GM12874 (cell line): ENCODE results near the gene TMC1.

Source experiments
- TF ChIP-seq, protein P1 (sequence below): IDR thresholded peaks from 2 replicates; pipeline ENCODE4 v1.5.1; 2011; ENCODE audit warnings: low read depth, mild to moderate bottlenecking, control low read depth, low read length, moderate library complexity; ENCODE audit not compliant: insufficient read depth

TMC1 gene

DNA sequence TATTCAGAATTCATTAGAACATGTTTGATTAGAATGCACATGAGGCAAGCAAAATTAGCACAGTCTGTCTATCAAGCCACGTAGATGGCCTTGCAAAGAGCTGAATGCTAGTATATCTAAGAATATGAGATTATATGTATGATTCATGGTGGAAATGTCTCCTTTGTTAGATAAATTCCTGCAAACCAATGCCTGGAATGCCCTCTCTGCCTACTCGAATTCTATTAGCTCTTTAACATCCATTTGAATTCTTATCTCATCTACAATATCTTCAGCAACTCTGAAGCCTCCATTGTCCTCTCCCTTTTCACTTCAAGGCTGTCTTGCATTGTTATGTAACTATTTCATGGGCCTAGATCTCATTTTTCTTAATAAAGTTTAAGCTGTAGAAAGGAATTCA is 205.5 kb downstream of the TMC1 start:
- TF ChIP-seq, protein P1, sequence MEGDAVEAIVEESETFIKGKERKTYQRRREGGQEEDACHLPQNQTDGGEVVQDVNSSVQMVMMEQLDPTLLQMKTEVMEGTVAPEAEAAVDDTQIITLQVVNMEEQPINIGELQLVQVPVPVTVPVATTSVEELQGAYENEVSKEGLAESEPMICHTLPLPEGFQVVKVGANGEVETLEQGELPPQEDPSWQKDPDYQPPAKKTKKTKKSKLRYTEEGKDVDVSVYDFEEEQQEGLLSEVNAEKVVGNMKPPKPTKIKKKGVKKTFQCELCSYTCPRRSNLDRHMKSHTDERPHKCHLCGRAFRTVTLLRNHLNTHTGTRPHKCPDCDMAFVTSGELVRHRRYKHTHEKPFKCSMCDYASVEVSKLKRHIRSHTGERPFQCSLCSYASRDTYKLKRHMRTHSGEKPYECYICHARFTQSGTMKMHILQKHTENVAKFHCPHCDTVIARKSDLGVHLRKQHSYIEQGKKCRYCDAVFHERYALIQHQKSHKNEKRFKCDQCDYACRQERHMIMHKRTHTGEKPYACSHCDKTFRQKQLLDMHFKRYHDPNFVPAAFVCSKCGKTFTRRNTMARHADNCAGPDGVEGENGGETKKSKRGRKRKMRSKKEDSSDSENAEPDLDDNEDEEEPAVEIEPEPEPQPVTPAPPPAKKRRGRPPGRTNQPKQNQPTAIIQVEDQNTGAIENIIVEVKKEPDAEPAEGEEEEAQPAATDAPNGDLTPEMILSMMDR = no peak

DNA sequence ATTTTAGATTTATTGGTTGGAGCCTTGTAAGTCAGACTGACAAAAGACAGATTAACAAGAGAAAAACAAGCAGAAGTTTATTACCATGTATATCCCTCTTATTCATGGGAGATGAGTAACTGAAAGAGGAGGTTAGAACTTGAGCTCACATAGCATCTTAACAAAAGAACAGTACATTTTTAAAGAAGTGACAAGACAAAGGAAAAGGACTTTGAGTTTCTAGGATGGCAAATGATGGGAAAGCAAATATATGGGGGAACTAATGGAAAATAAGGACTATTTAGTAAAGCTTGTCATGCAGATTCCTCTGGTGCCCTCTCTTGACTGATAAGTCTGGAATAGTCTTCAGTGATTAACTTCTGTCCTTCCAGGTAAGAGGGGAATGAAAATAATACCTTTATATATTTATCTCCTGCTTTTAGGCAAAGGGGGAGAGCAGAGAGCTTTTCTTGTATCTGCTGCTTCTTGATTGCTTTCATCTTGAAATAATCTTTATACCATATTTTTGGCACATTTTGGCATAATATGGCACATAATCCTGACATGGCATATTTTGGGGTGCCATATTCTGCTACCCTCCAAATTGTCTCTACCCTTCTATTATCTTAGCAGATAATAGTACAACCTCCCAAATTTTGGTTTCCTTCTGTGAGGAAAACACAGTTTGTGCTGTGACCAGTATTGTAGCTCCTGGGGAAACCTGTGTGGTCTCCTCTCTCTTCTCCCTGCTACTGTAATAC is 206.8 kb downstream of the TMC1 start:
- TF ChIP-seq, protein P1 = no peak

DNA sequence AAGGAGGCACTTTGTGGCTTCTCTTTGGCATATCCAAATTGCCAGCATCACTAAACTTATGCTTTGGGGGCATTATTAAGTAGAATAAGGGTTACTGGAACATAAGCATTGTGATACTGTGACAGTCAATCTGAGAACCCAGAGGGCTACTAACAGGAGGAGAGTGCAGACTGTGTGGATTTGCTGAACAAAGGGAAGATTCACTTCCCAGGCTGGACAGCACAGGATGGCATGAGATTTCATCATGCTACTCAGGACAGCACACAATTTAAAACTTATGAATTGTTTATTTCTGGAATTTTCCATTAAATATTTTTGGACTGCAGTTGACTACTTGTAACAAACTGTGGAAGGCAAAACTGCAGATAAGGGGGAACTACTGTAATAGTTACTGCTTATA is 212.5 kb downstream of the TMC1 start:
- TF ChIP-seq, protein P1 = no peak

DNA sequence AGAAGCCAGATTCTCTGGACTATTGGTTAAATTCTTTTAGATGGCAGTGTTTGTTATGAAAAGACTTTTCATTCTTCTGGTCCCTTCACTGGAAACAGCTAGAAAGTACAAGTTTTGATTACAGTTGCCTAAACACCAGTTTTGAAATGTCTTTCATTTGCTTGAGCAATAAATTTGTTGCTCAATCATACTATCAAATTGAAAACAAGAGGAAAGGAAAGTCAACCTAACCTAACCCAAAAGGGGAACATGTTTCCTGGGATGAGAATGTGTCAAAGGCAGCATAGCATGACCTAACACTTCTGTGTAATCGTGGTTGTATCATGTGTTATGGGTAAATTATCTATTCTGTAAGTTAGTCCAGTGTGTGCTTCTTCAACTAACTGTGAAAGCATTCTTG is 213.2 kb downstream of the TMC1 start:
- TF ChIP-seq, protein P1 = no peak

DNA sequence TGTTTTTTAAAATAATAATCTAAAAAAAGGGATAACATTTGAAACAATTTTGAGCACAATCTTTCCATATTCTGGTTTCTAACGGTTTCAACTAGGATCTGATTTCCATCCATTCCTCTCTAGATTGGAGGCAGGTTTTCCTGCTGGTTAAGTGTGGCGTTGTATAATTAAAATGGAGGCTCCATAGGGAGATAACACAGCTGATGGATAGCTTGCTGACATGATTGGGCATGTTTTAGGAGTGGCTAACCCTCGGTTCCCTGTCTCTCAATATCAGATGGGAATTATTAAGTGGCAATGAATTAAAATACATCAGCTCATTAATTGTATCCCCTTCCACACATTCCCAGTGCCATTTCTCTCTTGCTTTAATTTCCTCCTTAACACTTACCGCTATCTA is 222.4 kb downstream of the TMC1 start:
- TF ChIP-seq, protein P1 = no peak

DNA sequence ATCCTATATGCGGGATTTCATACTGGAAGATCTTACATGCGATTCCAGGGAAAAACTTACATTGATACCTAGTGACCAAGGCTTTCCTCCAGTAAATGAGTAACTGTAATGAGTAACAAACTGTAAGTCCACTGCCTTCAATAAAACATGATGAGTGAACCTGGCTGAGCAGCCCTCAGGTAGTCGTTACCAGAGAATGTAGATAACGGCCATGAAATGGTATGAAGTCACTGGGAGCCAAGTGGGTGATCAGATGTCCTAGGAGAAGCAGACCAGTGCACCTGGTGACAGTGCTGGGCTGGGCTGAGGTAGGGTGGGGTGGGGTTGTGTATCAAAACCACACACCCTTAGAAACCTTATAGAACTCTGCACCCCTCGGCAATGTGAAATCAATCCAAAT is 227.9 kb downstream of the TMC1 start:
- TF ChIP-seq, protein P1 = no peak

DNA sequence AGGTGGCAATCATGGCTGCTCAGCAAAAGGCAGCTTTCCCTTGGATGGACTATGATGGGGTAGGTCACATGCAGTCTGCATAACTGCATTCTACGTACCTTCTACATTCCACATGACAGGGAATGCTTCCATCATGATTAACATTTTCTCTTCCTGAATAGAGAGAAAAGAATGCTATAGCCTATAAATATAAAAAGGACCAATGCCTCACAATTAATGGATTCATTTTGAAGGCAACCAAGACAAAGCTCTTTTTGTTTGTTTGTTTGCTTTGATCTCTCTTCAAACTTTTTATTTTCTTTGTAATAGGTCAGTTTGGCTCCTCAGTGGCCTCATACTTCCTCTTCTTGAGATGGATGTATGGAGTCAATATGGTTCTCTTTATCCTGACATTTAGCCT is 230.1 kb downstream of the TMC1 start:
- TF ChIP-seq, protein P1 = no peak
